SH-SY5Y (cell line): ENCODE data around the gene IL22RA1.

Source experiments
- GATA2 ChIP-seq: IDR thresholded peaks from 2 replicates; pipeline ENCODE4 v1.6.1; 2011; ENCODE audit warnings: mild to moderate bottlenecking, low read depth, low read length
- GATA3 ChIP-seq: IDR thresholded peaks from 2 replicates; pipeline ENCODE4 v1.6.1; 2011; ENCODE audit warnings: low read depth, mild to moderate bottlenecking, low read length, moderate library complexity

- TF ChIP-seq GATA2 (no peak), GATA3 (no peak)
Measured at GRCh38 chr1:24136956-24137539, 5.9 kb downstream of the IL22RA1 start.
